ENCODE data around the gene CENPF.

DNA sequence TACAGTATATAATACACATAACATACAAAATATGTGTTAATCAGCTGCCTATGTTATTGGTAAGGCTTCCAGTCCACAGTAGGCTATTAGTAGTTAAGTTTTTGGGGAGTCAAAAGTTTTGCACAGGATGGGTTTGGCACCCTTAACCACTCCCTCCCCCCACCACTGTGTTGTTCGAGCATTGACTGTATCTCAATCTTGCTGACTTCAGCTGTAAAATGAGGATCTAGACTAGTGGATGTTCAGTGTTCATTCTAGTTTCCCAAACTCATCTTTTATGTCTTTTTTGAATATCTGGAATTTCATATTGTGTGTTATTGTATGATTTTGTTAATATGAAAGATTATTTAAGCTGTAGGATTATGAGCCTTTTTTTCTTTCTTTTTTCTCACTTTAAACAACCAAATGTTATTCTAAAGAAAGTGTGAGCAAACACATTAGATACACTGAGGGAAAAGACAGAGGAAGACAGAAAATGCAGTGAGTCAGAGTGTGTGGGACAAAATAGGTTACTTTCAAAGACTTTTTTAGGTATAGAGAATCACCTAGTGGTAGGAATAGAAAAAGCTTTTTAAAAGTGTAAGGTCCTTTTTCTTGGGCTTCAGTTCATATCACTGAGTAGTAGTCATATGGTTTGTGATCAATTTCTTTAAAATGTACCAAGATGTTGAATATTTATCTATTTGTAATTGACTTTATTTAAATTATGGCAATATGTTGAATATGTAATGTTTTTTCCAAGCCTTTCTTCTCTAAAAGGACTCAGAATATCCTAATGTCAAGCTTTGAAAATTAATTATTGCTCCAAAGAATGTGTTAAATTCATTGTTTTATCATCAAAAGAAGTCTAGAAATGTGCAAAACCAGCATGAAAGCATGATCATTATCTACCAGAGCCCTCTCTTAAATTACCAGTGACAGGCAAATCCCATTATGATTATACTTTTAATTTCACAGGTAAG lies 17.9 kb upstream of the CENPF start:
- no peak for TF ChIP-seq BHLHE40 (IDR thresholded peaks at IDR 0.05; ENCODE audit: borderline replicate concordance)
- TF ChIP-seq L3MBTL2 (conservative IDR thresholded peaks at IDR 0.05) = no peak
- no peak for TF ChIP-seq SUZ12 (IDR thresholded peaks at IDR 0.05)
- TF ChIP-seq FOXK2 (IDR thresholded peaks at IDR 0.05) = no peak
- TF ChIP-seq NFRKB (IDR thresholded peaks at IDR 0.05) = no peak
- TF ChIP-seq FOXM1 (IDR thresholded peaks at IDR 0.05; ENCODE audit: borderline replicate concordance) = no peak
- no peak; the same call in 1 of the 2 replicates for TF ChIP-seq SP1 (IDR thresholded peaks at IDR 0.05)
- no peak for TF ChIP-seq ELF4 (IDR thresholded peaks at IDR 0.05)
- TF ChIP-seq TARDBP (IDR thresholded peaks at IDR 0.05) = no peak
- TF ChIP-seq, protein P1, sequence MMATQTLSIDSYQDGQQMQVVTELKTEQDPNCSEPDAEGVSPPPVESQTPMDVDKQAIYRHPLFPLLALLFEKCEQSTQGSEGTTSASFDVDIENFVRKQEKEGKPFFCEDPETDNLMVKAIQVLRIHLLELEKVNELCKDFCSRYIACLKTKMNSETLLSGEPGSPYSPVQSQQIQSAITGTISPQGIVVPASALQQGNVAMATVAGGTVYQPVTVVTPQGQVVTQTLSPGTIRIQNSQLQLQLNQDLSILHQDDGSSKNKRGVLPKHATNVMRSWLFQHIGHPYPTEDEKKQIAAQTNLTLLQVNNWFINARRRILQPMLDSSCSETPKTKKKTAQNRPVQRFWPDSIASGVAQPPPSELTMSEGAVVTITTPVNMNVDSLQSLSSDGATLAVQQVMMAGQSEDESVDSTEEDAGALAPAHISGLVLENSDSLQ (IDR thresholded peaks at IDR 0.05) = no peak
- no peak for TF ChIP-seq ARNT (IDR thresholded peaks at IDR 0.05)
- no peak for TF ChIP-seq ZNF384 (IDR thresholded peaks at IDR 0.05)
- no peak for TF ChIP-seq LEF1 (IDR thresholded peaks at IDR 0.05; ENCODE audit: borderline replicate concordance)
- no peak for TF ChIP-seq FOXA1 (IDR thresholded peaks at IDR 0.05)
